HepG2 (cell line): ENCODE results near the gene RPS6KL1. TPM values are rescaled to one million over a fixed set of nuclear protein-coding genes. Genes with fewer than 3 reads are reported as not detected.

Source experiments
- AHDC1 ChIP-seq: sonication (generic); formaldehyde crosslinking; IDR thresholded peaks from 2 replicates; pipeline ENCODE4 v1.5.1; 2020; ENCODE audit warnings: mild to moderate bottlenecking, missing genetic modification reagents, borderline replicate concordance
- BRD4 ChIP-seq: sonication (generic); formaldehyde crosslinking; IDR thresholded peaks from 2 replicates; pipeline ENCODE4 v1.4.0; 2020; ENCODE audit warnings: missing genetic modification reagents
- CENPT ChIP-seq: sonication (generic); formaldehyde crosslinking; IDR thresholded peaks from 2 replicates; pipeline ENCODE4 v1.8.0; 2022; ENCODE audit warnings: low read depth, mild to moderate bottlenecking, moderate library complexity, missing genetic modification reagents
- CENPX ChIP-seq: sonication (generic); formaldehyde crosslinking; IDR thresholded peaks from 2 replicates; pipeline ENCODE4 v1.9.0; 2021; ENCODE audit warnings: mild to moderate bottlenecking, missing genetic modification reagents, moderate library complexity
- DNMT1 ChIP-seq: sonication (generic); formaldehyde crosslinking; IDR thresholded peaks from 2 replicates; pipeline ENCODE4 v1.5.1; 2020; ENCODE audit warnings: mild to moderate bottlenecking, missing genetic modification reagents
- FOXP4 ChIP-seq: sonication (generic); formaldehyde crosslinking; IDR thresholded peaks from 2 replicates; pipeline ENCODE4 v1.4.0; 2020; ENCODE audit warnings: missing genetic modification reagents
- GABPB1 ChIP-seq: IDR thresholded peaks from 2 replicates; pipeline ENCODE4 v1.6.1; 2016; ENCODE audit warnings: mild to moderate bottlenecking, missing genetic modification reagents, moderate library complexity, missing compliant biosample characterization
- MAFK ChIP-seq, 2 experiments: IDR thresholded peaks in 1 of 2; conservative IDR thresholded peaks in 1 of 2; 2 replicates each; pipeline ENCODE4 v1.6.1; 2011; ENCODE audit warnings: improper control_type of control experiment in 2 of 2, low read length in 2 of 2
- MXD3 ChIP-seq: IDR thresholded peaks from 2 replicates; pipeline ENCODE4 v1.6.1; 2016; ENCODE audit warnings: mild to moderate bottlenecking, missing biosample characterization, missing genetic modification reagents
- NFRKB ChIP-seq: fragments of 450-650 bp; IDR thresholded peaks from 2 replicates; pipeline ENCODE4 v1.6.1; 2017
- NFYB ChIP-seq: sonication (generic); formaldehyde crosslinking; IDR thresholded peaks from 2 replicates; pipeline ENCODE4 v1.4.0; 2020; ENCODE audit warnings: missing genetic modification reagents
- NR2F6 ChIP-seq, 2 experiments: IDR thresholded peaks; 2 replicates each; pipeline ENCODE4 v1.6.1; 2016; ENCODE audit warnings: antibody characterized with exemption in 1 of 2, mild to moderate bottlenecking in 1 of 2
- TBX3 ChIP-seq: fragments of 450-650 bp; IDR thresholded peaks from 2 replicates; pipeline ENCODE4 v1.6.1; 2017; ENCODE audit warnings: antibody characterized with exemption, mild to moderate bottlenecking, inconsistent platforms, borderline replicate concordance
- ZBTB25 ChIP-seq: IDR thresholded peaks from 2 replicates; pipeline ENCODE4 v1.6.1; 2018; ENCODE audit warnings: missing genetic modification reagents
- ZFYVE20 ChIP-seq: sonication (generic); formaldehyde crosslinking; IDR thresholded peaks from 2 replicates; pipeline ENCODE4 v1.8.0; 2023; ENCODE audit warnings: low read depth, mild to moderate bottlenecking, moderate library complexity, missing genetic modification reagents, borderline replicate concordance
- ZNF3 ChIP-seq: IDR thresholded peaks from 2 replicates; pipeline ENCODE4 v1.7.0; 2017; ENCODE audit warnings: inconsistent platforms
- ZNF362 ChIP-seq: sonication (generic); formaldehyde crosslinking; IDR thresholded peaks from 2 replicates; pipeline ENCODE4 v1.4.0; 2020; ENCODE audit warnings: missing genetic modification reagents, mild to moderate bottlenecking, borderline replicate concordance
- ZNF547 ChIP-seq: sonication (generic); formaldehyde crosslinking; IDR thresholded peaks from 2 replicates; pipeline ENCODE4 v1.5.1; 2020; ENCODE audit warnings: mild to moderate bottlenecking, missing genetic modification reagents
- ZNF616 ChIP-seq: sonication (generic); formaldehyde crosslinking; IDR thresholded peaks from 2 replicates; pipeline ENCODE4 v1.5.0; 2020; ENCODE audit warnings: low read depth, mild to moderate bottlenecking, missing genetic modification reagents
- ZNF792 ChIP-seq: IDR thresholded peaks from 2 replicates; pipeline ENCODE4 v1.6.1; 2016
- polyA plus RNA-seq, 8 experiments: library from polyadenylated mRNA; depleted of rRNA in 3 of 8; stranded (reverse) in 7 of 8; unstranded in 1 of 8; fragments of >200 nt; fragmentation: Illumina TruSeq in 4 of 8; extraction: Trizol in 4 of 8; gene quantifications; 2 replicates each; pipeline versions ENCODE4 v1.2.1 to v1.2.3, GENCODE V29; 2011 to 2016; ENCODE audit warnings: low read depth in 4 of 8, missing spikeins in 1 of 8, mixed read lengths in 1 of 8; ENCODE audit not compliant: insufficient read depth in 1 of 8
- total RNA-seq, 5 experiments: library from RNA; depleted of rRNA; stranded (reverse); fragments of >200 nt; fragmentation: Illumina TruSeq; extraction: Trizol; gene quantifications; 2 replicates each; pipeline ENCODE4 v1.2.3, GENCODE V29; 2016; ENCODE audit warnings: low read depth in 1 of 5

Gene RPS6KL1
- total and polyA plus RNA-seq, 2 of the 13 experiments (the other 11 are each of a cell fraction or from before 2014, with no cell fraction given), result 6.5 to 11.5 TPM

GRCh38 chr14:74932401-74932901, 9.4 kb upstream of the RPS6KL1 start (continued):
- TF ChIP-seq CENPT (CRISPR knock-in tag) (no peak), ZNF3 (CRISPR knock-in tag) (peak; percentile 80), GABPB1 (peak; percentile 28; the same call in 1 of the 2 replicates), MXD3 (CRISPR knock-in tag) (no peak), TBX3 (no peak), CENPX (no peak), DNMT1 (CRISPR knock-in tag) (no peak), AHDC1 (peak; percentile 44; the same call in 1 of the 2 replicates), NFRKB (no peak), MAFK (conservative IDR thresholded peaks at IDR 0.05 in 1 of 2, IDR thresholded peaks at IDR 0.05 in 1 of 2; ENCODE audit: low read length in 2 of 2) (0 out of 4 replicates have a peak, but pooled peaks of 1 of the 2 experiments have one; percentile 8), FOXP4 (CRISPR knock-in tag) (peak; percentile 67), NR2F6 (IDR thresholded peaks at IDR 0.05) (no peak), NR2F6 (CRISPR knock-in tag; IDR thresholded peaks at IDR 0.05) (peak; percentile 32; the same call in 1 of the 2 replicates), ZNF547 (CRISPR knock-in tag) (no peak), ZFYVE20 (CRISPR knock-in tag) (no peak), ZNF362 (CRISPR knock-in tag) (no peak), BRD4 (CRISPR knock-in tag) (no peak), ZBTB25 (CRISPR knock-in tag) (no peak), ZNF792 (CRISPR knock-in tag) (no peak), ZNF616 (CRISPR knock-in tag) (no peak), NFYB (CRISPR knock-in tag) (no peak)
